ENCODE measurements around the gene ACAP3.

The ACAP3 gene

GRCh38 chr1:1306070-1306660 is 1.6 kb downstream of the ACAP3 start:
- peak; percentile 66 for DNase-seq (ENCODE audit: low spot score)
- TF ChIP-seq CTCF (IDR thresholded peaks at IDR 0.05; ENCODE audit: extremely low read depth, missing control alignments) = no peak

GRCh38 chr1:1305300-1306069 is 2.2 kb downstream of the ACAP3 start:
- peak; percentile 83 for DNase-seq (ENCODE audit: low spot score)
- no peak for TF ChIP-seq CTCF (IDR thresholded peaks at IDR 0.05; ENCODE audit: extremely low read depth, missing control alignments)

- no peak for DNase-seq (ENCODE audit: low spot score)
- TF ChIP-seq CTCF (IDR thresholded peaks at IDR 0.05; ENCODE audit: extremely low read depth, missing control alignments) = no peak
Measured at GRCh38 chr1:1304331-1305299, 3.1 kb downstream of the ACAP3 start.

- DNase-seq (ENCODE audit: low spot score) = no peak
- TF ChIP-seq CTCF (IDR thresholded peaks at IDR 0.05; ENCODE audit: extremely low read depth, missing control alignments) = no peak
Measured at GRCh38 chr1:1303736-1304135, 4.0 kb downstream of the ACAP3 start.

GRCh38 chr1:1302951-1303509 is 4.7 kb downstream of the ACAP3 start:
- DNase-seq (ENCODE audit: low spot score) = no peak
- no peak for TF ChIP-seq CTCF (IDR thresholded peaks at IDR 0.05; ENCODE audit: extremely low read depth, missing control alignments)

- peak; percentile 23 for TF ChIP-seq CTCF (IDR thresholded peaks at IDR 0.05; ENCODE audit: extremely low read depth, missing control alignments)
- no peak for DNase-seq (ENCODE audit: low spot score)
Measured at GRCh38 chr1:1302006-1302430, 5.7 kb downstream of the ACAP3 start.

Measured in GM20000 (cell line).